Measurements from ENCODE around the gene HTRA3.

HTRA3 gene

DNA sequence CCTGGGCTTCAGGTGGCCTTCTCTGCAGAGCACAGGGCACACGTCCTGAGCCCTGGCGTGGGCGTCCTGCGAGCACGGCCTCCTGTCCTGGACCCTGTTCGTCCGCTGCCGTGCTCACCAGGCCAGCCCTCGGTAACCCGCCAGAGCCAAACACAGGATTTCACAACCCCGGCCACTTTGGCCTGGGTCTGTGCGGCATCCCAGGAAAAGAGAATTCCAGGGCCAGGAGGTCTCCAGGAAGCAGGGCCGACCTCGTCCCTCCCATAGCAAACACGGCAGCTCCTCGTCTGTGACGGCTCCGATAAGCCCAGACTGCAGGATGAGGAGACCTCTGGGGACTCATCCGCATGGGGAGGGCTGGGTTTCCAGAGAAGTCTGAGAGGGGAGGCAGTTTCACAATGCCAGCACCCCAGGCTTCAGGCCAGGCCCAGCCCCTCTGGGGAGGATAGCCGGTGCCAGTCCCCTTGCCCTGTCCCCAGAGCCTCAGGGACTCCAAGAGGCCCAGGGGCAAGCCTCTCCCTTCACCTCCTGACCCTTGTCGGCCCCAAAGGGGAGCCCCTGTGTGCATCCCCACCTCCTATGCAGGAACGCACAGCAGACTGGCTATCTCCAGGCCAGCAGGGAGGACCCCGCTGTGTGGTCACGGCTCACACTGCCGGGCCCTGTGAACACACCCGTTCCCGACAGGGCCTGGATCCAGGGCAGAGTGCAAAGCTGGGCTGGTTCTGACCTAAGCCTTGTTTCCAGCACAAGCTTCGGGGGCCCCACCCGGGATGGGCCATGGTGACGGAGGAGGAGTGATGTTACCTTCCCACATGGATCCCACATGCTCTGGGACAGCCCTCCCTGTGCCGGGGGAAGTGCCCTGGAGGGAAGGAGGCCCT lies 22.3 kb upstream of the HTRA3 start:
- DNase-seq (ENCODE audit: low read depth in 3 of 3): no peak

DNA sequence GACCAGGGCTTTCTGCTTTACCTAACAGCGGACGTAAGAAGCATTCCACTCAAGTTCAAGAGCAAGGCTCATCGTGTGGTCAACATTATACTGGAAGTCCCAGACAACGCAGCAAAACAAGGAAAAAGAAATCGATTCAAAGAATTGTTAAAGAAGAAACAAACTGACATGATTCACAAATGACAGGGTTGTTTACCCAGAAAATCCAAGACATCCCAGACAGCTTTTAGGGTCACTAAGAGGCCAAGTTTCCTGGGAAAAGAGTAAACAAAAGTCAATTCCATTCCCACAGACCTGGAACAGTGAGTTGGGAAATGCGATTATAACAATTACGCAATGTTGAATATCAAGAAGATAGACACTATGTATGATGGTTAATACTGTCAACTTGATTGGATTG lies 21.5 kb upstream of the HTRA3 start:
- DNase-seq (ENCODE audit: low read depth in 3 of 3): no peak

DNA sequence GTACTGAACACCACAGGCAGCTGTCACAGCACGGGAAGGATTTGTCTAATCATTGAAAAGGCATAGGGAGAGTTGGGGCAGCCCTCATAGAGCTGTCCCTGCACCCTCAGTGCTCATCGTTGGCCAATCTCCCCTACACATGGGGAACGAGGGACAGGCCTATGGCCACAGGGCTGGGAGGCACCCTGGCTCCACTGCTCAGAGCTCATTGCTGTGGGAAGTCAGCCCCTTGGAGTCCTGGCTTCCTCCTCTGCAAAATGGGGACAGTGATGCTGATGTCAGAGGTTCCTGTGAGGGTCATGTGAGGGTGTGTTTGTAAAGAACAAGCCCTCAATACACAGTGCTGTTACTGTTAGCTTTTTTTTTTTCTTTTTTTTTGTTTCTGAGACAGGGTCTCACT lies 19.3 kb upstream of the HTRA3 start:
- no peak for DNase-seq (ENCODE audit: low read depth in 3 of 3)

DNA sequence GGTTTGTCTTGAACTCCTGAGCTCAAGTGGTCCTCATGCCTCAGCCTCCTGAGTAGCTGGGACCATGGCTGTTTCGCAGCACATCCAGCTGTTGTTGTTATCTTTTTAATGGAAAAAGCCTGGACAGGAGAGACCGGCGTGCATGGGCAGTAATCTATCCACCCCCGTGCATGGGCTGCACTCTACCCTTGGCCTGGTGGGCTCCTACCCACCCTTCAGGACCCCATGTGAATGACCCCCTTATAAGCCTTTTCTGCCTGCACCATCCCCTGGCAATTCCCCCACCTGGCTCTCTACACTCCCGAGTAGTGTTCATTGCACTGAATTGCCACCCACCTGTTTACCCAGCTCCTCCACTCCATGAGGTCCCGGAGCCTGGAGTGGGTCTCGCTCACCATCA lies 18.9 kb upstream of the HTRA3 start:
- no peak for DNase-seq (ENCODE audit: low read depth in 3 of 3)

DNA sequence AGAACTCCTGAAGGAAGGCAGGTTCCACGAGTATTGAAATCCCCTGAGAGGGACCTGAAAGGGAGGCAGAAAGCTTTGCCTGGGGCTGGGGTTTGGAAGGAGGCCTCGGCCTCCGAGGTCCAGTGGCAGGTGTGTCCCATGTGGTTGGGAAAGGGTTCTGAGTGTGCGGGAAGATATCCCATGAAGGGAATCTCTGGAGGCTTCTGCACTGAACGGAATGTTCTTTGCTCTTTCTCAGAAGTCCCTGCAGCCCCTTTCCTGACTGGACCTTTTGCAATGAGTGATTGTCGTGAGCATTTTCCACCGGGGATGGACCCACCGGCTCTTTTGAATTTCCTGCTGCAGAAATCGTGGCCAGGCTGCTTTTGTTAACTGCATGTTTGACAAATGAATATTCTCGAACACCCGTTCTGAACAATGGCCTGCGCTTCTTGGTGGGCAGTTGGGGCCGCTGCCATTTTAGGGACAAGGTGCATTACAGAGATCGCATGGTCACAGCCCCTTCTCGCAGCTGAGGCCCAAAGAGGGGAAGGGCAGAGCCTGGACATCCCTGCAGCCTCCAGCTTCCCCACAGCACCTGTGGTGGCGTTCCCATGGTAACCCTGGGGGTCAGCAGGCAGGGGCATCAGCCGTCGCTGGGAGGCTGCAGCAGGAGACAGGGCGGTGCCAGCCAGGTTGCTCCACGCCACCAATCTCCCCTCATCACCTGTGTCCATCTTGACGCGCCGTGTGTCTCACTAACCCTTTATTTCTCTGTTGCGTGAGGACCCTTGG lies 18.3 kb upstream of the HTRA3 start:
- no peak for DNase-seq (ENCODE audit: low read depth in 3 of 3)

DNA sequence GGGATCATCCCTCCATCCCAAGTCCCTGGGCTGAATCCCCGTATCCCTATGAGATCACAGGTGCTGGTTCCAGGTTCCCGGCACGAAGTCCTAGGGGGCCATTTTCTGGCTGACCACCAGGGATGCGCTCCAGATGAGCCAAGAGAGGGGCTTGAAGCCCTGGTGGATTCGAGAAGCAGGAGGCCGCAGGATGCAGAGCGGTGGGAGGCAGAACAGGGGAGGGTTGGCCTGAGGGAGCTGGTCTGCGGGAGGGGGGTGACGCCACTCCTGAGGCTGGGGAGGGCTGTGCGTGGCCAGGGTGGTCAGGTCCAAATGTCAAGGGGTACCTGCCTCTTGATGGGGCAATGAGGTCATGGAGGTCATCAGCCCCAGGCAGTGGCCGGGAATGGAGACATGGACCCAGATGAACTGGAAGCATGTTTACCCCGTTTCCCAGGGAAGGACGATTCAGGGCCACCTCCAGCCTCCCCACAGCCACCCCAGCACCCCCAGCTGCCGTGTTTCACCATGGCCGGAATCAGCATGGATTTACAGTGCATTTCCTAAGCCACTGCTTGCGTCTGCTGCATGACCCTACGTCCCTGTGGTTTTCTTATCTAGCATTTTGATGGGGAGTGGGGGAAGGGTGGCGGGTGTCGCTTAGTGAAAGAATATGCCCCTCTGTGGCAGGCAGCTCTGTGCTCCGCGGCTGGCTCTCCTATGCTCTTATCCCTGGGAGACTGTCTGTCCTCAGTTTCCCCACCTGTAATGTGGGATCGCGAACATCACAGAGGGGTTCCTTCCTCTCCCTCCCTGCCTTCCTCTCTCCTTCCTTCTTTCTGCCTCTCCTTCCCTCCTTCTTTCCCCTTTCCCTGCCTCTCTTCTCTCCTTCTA lies 17.0 kb upstream of the HTRA3 start:
- no peak for DNase-seq (ENCODE audit: low read depth in 3 of 3)

DNA sequence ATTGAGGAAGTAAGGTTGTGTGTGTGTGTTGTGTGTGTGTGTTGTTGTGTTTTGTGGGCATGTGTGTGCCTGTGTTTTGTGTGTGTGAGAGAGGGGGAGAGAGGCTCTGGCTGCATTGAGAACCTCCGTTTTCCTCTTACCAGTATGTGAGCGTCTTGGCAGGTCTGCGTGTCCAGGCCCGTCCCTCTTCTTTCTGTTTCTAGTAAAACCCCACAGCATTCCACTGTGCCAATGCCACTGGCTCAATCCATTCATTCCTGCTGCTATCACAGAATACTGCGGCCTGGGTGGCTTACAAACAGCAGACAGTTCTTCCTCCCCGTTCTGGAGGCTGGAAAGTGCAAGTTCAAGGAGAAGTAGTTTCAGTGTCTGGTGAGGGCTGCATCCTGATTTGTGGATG lies 15.5 kb upstream of the HTRA3 start:
- DNase-seq (ENCODE audit: low read depth in 3 of 3): no peak

DNA sequence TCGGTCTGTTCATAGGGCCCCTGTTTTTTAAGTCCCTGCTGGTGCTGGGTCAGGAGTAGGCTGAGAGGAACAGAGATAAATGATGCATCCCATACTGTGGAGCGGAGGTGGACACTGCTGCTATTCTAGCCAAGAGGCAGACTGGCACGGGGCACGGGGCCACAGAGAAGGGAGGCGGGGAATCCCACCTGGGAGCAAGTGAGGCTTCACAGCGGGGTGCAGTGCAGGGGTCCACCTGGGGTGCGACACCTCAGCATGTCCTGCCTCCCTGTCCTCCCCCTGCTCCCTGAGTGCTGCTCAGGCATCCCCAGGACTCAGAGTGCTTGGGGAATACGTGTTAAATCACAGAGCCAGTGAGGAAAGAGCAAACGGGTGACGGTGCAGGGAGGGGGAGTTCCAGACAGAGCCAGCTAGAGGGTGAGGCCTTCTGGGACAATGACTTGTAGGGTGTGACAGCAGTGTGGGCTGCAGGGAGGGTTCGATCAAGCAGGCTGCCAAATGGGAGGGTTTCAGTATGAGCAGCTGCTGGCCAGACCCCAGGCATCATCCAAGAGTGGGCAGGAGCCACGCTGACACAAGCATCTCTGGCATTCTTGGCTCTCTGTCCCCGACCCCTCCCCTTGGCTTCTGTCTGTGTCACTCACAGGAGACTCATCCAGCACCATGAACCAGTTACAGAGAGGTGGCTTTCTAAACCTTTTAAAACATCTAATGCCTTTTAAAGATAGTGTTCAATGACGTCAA lies 13.7 kb upstream of the HTRA3 start:
- no peak for DNase-seq (ENCODE audit: low read depth in 3 of 3)

DNA sequence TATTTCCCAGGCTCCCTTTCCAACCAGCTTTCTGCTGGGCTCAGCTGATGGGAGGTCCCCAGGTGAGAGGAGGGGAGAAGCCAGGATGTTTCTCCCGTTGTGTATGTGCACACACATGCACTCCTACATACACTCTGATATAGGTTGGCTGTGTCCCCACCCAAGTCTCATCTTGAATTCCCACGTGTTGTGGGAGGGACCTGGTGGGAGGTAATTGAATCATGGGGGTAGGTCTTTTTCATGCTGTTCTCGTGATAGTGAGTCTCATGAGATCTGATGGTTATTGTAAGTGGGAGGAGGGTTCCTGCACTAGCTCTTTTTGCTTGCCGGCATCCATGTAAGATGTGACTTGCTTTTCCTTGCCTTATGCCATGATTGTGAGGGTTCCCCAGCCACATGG lies 11.7 kb upstream of the HTRA3 start:
- DNase-seq (ENCODE audit: low read depth in 3 of 3): no peak

DNA sequence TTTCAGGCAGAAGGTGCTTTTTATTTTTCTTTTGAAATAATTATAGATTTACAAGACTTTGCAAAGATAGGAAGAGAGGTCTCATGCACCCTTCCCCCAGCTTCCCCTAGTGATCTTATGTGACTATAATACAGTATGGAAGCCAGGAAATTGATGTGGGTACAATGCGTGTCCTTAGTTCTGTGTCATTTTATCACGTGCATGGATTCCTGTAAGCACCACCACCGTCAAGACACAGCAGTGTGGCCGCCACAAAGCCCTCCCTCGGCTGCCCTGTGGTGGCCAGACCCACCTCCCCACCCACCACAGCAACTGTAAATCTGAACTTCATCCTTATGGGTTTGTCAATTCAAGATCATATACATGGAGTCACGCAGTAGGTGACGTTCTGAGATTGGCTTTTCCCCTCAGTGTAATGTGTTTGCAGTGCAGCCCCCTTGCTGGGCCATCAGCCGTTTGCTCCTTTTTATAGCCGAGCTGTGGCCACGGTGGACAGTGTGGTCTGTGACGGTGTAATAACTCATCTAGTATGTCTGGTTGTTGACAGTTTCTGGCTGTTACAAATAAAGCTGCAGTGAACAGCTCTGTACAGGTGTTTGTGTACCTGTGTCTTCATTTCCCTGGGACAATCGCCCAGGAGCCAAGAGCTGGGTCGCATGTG lies 10.9 kb upstream of the HTRA3 start:
- no peak for DNase-seq (ENCODE audit: low read depth in 3 of 3)

DNA sequence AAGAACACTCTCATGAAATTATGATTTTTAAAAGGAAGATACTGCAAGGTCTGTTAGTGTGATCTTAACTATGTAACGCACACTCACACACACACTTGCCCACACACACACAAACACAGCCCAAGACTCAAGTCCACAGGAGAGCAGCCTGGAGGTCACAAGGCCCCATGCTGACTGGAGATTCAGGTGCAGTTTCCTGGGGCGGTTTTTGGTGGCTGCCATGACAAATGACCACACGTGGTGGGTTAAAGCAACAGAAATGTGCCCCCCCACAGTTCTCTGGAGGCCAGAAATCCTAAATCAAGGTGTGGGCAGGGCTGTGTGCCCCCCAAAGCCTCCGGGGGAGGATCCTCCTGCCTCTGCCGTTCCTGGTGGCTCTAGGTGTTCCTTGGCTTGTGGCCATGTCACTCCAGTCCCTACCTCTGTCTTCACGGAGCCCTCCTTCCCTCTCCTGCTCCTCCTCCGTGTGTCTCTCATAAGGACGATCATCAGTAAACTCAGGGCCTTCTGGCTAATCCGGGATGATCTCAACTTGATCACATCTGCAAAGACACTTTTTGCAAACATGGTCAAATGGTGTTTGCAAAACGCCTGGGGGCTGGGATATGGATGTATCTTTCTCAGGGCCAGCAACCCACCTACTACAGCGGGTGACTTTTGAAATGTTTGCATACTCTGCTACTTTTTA lies 9.7 kb upstream of the HTRA3 start:
- no peak for DNase-seq (ENCODE audit: low read depth in 3 of 3)

DNA sequence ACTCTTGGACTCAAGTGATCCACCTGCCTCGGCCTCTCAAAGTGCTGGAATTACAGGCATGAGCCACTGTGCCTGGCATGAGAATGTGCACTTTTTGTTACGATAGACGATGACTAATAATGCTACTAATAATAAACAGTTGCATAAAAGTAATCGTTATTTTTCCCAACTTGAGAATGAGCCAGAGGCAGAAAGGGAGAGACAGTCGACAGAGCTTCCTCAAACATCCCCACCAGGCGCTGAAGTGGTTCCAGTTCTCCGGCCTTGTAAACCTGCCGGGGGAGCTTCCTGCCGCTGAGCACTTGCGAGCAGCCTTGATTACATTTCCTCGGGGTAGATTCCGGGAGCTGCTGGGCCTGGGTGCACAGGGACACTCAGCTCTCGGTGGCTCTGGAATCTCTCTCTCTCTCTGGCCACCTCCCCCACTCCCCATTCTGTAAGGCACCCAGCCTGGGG lies 8.9 kb upstream of the HTRA3 start:
- DNase-seq (ENCODE audit: low read depth in 3 of 3): no peak

DNA sequence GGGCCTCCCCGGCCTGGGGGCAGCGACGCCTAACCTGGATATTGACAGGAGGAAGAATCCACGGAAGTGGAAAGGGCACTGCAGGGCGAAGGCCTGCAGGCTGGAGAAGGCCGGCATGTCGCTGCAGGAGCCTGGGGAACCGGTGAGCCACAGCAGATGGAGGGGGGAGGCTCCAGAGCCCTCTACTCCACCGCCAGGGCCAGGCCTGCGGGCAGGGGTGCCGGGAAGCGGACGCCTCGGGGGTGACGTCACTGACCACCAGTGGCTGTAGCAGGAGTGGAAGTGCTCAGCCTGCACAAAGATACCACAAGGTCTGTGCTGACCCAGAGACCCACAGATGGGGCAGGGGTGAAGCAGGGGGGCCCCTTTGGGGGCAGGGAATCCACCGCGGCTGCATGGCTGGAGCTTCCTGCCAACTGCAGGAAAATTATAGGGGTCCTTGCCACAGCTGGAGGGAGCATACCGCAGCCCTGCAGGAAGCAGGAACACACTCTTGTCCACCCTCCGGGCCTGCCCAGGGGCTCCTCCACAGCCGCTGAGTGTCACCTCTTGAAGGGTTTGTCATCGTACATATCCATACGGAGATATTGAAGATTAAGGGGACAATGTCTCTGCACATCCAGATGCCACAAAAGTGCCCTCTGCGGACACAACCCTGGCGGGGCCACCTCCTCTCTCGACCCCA lies 7.6 kb upstream of the HTRA3 start:
- DNase-seq (ENCODE audit: low read depth in 3 of 3): no peak

DNA sequence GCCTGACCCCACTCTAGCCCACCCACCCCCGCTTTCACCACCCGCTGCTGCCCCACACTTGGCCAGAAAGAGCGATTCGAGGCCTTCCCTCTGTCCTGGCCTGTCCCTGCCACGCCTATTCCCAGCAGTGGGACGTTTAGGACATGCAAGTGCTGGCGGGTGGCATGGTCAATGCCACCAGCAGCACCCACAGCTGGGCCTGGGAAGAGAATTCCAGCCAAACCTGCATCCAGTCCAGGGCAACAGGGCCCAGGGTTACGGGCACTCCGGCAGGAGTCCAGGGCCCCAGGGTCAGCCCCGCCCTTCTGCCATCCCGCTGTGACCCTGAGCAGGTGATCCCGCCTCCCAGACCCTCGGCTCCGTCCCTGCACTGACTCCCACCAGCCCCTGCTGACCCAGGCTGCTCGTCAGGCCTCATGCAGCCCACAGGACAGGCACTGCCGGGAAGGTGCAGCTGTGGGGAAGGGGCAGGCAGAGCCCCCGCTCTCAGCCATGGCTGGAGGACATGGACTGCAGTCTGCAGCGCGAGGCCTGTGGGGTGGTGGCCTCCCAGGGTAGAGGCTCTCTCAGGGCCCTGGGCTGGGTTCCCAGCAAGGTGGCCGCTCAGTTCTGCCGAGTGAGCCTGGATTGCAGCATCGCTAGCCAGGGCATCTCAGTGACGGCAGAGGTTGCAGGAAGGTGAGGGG lies 6.8 kb upstream of the HTRA3 start:
- DNase-seq (ENCODE audit: low read depth in 3 of 3): no peak

DNA sequence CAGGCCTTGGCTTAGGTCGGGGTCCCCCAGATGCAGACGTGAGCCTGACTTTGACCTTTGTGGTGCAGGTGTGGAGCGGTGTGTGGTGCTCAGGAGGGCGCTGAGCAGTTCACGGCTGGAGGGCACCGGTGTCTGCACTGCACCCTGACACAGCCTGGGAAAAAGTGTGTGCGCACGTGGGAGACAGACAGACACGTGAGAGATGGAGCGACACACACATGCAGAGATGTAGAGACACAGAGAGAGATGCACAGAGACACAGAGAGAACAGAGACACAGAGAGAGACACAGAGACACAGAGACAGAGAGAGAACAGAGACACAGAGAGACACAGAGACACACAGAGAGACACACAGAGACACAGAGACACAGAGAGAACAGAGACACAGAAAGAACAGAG lies 6.2 kb upstream of the HTRA3 start:
- DNase-seq (ENCODE audit: low read depth in 3 of 3): no peak

DNA sequence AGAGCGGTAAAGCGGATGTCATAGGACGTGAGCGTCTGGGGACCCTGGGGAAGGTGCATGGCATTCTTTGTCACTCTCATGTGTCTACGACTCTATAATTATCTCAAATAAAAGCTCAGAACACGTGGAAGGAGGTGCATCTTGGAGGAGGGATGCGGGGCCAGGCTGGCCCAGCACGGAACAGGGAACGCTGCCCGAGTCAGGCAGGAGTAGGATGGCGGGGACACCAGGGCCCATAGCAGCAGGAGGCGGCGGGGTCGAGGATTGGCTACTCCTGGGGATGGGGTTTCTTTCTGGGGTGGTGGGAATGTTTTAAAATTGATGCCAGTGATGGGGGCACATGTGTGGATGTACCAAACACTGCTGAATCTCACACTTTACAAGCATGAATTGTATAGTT lies 5.4 kb upstream of the HTRA3 start:
- DNase-seq (ENCODE audit: low read depth in 3 of 3): no peak

DNA sequence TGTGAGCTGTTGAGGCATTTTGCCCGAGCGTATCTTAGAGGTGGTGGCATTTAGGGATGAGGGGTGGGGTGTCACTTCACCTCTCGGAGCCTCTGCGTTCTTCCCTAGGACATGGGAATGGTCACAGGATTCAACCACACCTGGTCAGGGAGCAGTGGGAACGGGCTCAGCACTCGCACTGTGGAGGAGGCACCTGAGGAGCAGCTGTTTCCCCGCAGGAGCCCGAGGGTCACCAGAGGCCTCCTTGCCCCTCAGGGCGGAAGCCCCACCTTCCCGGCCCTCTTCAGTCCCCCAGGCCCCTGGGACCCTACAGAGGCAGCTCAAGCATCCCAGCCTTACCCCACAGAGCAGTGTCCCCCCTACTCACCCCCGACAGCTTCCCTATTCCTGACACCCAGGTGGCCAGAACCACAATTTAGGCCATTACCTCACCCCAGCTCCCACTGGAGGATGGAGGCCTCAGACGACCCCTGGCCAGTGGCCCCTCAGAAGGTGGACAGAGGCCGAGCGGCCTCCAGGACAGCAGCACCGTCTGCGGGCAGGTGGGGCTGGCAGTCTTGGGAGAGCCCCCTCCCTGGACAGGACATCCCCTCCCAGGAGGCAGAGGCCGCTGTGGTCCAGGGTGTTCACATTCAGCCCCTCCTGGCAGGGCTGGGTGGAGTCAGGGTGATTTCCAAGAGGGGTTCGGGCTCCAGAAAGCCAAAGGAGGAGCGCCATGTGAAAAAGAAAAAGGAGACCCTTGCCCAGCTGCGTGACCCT lies 4.2 kb upstream of the HTRA3 start:
- no peak for DNase-seq (ENCODE audit: low read depth in 3 of 3)

DNA sequence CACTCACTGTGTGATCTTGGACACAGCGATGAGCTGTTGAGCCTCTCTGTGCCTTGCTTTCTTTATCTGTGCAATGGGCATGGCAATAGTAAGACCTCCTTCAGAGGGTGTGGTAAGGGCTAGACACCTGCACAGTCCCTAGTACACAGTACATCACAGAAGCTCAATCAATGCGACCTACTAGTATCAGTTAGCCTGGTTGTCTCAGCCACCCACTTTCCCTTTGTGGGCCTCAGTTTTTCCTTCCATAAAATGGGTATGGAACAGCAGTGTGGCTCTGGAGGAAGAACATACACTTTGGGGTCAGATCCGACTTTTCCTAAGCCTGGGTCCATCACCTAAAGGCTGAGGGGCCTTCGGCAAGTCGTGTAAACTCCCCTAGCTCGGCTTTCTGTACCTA lies 3.5 kb upstream of the HTRA3 start:
- DNase-seq (ENCODE audit: low read depth in 3 of 3): no peak

Measured in stimulated activated CD4-positive, alpha-beta T cell treated with anti-CD3 and anti-CD28 coated beads, TNF-alpha, amount 100 ng/mL, for 48 hours (primary cell).